ENCODE results near the gene MAPT. TPM values are rescaled to one million over a fixed set of nuclear protein-coding genes. Genes with fewer than 3 reads are reported as not detected.

Gene MAPT
- total RNA-seq (2014; rRNA removed; shearing (Covaris generic)) = 0.08 and 0.44 TPM in 2 replicates

DNA sequence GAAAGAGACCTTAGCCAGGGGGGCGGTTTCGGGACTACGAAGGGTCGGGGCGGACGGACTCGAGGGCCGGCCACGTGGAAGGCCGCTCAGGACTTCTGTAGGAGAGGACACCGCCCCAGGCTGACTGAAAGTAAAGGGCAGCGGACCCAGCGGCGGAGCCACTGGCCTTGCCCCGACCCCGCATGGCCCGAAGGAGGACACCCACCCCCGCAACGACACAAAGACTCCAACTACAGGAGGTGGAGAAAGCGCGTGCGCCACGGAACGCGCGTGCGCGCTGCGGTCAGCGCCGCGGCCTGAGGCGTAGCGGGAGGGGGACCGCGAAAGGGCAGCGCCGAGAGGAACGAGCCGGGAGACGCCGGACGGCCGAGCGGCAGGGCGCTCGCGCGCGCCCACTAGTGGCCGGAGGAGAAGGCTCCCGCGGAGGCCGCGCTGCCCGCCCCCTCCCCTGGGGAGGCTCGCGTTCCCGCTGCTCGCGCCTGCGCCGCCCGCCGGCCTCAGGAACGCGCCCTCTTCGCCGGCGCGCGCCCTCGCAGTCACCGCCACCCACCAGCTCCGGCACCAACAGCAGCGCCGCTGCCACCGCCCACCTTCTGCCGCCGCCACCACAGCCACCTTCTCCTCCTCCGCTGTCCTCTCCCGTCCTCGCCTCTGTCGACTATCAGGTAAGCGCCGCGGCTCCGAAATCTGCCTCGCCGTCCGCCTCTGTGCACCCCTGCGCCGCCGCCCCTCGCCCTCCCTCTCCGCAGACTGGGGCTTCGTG lies at the start of gene MAPT:
Gene MAPT, plus strand, starts transcription at position 533 of the 763 bp plus-strand sequence. CDS start 67,784 bp downstream, outside the sequence.
- peak; percentile 85 for DNase-seq (ENCODE audit: low spot score)

DNA sequence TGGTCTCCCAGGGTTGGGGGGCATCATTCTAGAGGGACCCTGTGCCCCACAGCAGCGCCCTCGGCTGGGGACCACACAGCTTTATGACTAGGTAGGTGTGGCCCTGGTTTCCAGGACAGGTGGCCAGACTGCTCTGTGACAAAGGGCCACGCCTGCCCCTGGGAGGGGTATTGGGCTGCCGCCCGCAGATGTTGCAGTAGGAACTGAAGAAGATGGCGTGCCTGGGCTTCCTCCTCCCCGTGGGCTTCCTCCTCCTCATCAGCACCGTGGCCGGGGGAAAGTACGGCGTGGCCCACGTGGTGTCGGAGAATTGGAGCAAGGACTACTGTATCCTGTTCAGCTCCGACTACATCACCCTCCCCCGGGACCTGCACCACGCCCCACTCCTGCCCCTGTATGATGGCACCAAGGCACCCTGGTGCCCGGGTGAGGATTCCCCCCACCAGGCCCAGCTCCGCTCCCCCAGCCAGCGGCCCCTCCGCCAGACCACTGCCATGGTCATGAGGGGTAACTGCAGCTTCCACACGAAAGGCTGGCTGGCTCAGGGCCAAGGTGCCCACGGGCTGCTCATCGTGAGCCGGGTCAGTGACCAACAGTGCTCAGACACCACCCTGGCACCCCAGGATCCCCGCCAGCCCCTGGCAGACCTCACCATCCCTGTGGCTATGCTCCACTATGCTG lies 49.5 kb upstream of the MAPT start, which contains the start of gene SPPL2C:
Gene SPPL2C, plus strand, starts transcription at position 187 of the 681 bp plus-strand sequence. Its CDS starts 26 bp downstream, at position 213.
- DNase-seq (ENCODE audit: low spot score) = no peak

DNA sequence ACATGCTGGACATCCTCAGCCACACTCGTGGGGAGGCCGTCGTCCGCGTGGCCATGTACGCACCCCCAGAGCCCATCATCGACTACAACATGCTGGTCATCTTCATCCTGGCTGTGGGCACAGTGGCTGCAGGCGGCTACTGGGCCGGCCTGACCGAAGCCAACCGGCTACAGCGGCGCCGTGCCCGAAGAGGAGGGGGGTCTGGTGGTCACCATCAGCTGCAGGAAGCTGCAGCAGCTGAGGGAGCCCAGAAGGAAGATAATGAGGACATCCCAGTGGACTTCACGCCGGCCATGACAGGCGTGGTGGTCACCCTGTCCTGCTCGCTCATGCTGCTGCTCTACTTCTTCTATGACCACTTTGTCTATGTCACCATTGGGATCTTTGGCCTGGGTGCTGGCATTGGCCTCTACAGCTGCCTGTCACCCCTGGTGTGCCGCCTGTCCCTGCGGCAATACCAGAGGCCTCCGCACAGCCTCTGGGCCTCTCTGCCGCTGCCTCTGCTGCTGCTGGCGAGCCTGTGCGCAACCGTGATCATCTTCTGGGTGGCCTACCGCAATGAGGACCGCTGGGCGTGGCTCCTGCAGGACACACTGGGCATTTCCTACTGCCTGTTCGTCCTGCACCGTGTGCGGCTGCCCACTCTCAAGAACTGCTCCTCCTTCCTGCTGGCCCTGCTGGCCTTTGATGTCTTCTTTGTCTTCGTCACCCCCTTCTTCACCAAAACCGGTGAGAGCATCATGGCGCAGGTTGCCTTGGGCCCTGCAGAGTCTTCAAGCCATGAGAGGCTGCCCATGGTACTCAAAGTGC lies 48.8 kb upstream of the MAPT start:
- DNase-seq (ENCODE audit: low spot score) = no peak

DNA sequence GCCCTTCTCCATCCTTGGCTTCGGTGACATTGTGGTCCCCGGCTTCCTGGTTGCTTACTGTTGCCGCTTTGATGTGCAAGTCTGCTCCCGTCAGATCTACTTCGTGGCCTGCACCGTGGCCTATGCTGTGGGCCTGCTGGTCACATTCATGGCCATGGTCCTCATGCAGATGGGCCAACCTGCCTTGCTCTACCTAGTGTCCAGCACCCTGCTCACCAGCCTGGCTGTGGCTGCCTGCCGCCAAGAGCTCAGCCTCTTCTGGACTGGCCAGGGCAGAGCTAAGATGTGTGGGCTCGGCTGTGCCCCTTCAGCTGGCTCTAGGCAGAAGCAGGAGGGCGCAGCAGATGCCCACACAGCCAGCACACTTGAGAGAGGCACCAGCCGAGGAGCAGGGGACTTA lies 48.1 kb upstream of the MAPT start:
- no peak for DNase-seq (ENCODE audit: low spot score)

DNA sequence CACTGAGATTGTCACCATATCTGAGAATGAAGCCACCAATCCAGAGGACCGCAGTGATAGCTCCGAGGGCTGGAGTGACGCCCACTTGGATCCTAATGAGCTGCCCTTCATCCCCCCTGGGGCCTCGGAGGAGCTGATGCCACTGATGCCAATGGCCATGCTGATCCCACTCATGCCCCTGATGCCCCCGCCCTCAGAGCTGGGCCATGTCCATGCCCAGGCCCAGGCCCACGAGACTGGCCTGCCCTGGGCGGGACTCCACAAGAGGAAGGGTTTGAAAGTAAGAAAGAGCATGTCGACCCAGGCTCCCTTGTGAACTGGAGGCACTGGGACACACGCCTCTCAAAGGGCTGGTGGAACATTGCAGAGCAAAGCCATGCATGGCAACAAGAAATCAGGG lies 47.7 kb upstream of the MAPT start:
- no peak for DNase-seq (ENCODE audit: low spot score)

DNA sequence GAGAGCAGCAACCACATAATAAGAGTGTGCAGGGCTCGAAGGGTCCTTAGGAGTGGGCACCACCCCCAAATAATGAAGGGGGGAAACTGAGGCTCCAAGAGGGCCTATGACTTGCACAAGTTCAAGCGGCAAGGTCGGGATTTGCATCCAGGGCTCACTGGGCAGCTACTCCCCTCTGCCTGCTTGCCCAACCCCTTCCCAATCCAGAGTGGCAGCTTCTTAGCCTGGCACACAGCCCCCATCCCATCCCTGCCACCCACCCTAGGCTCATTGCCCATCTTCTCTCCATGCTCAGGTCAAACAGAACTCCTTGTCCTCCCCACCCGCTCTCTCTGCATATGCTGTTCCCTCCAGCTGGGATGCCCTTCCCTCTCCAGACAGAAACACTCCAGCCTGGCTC lies 47.3 kb upstream of the MAPT start:
- no peak for DNase-seq (ENCODE audit: low spot score)

DNA sequence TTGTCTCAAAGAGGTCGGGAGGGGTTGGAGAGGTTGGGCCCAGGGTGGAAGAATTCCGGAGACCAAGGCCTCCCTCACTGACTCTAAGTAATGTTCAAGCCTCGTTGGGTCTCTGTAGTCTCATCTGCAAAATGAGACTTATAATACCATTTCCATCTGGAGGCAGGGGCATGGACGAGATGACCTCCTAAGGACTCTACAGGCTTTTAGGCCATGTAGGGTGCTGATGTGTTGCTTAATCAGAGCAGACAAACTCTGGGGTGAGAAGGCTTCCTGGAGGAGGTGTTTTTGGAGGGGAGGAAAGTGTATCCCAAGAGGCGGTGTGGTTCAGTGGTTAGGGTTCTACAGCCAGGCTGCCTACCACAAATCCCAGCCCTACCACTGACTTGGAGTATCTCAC lies 46.6 kb upstream of the MAPT start:
- DNase-seq (ENCODE audit: low spot score) = no peak

DNA sequence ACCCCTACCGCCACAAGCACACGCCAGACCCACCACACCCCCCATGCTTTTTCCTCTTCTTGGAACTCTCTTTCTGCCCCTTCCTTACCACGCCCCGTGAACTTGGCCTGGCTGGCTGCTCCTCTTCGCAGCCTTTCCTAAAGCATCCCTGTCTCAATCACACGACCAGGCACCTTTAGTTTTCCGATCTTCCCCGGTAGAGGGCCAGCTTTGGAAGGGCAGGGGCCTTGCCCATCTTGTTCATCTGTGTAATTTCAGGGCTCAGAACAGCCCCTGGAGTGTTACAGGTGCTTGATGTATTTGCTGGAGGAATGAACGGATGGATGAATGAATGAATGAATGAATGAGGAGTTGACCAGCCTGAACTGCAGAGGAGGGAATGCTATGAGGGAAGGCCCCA lies 45.9 kb upstream of the MAPT start:
- no peak for DNase-seq (ENCODE audit: low spot score)

DNA sequence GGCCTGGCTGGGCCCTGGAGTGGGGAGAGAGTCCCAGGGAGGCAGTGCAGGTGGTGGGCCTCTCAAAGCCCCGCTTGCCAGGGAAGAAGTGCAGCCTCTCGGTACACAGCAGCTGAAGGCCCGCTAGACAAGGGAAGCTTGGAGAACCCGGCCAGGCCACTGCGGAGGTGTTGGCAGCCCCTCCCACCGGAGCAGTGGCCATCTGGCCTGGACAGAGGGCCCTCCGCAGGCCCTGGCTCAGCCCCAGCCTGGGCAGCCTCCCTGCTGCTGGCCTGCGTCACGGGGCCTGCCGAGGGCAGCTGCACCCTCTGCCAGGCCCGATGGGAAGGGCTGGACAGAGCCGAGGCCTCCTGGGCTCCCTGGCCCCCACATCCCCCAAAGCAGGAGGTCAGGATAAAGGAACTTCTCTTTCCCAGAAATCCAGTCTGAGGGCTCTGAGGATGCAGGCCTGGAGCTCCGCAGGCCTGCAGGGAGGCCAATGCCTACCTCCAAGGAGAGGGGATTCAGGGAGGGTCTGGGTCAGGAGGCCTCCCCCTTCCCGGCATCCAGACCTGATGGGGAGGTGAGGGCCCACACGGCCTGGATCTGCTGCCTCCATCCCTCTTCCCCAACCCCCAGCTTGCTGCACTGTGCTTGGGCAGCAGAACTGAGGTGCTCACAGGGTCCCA lies 45.4 kb upstream of the MAPT start:
- no peak for DNase-seq (ENCODE audit: low spot score)

DNA sequence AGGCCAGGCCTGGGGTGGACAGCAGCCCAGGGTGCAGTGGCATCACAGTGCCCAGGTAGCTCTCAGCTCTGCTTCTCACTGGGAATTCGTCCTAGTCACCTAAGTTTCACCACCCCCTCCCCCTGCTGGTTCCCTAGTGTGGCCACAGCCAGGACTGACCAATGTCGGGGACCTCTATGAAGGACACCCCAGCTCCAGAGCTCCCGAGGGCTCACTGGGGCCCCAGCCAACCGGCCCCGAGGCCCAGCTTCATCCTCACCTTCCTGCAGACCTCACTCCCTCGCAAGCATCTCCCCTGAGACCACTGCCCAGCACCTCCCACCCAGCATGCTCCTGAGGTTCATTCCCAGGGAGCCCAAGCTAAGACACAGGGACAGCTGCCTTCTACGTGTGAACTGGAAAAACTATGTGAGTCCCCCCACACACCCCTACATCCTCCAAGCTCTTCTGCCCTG lies 44.8 kb upstream of the MAPT start:
- DNase-seq (ENCODE audit: low spot score) = no peak

DNA sequence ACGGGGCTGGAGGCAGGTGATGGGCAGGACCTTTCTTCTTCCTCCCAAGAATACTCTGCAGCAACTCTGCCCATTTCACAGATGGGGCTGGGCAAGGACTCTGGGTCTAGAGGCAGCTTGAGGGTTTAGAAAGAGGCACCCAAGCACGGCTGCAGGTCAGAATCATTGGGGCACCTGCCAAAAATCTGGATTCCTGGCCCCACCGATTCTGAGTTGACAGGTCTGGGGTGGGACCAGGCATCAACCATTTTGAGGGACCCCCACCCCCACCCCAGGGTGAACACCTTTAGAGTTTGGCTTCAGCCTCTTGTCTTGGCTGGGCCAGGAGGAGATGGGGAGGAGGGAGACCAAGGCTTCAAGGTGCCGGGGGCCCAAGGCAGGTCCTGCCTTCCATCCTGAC lies 44.3 kb upstream of the MAPT start:
- DNase-seq (ENCODE audit: low spot score) = no peak

DNA sequence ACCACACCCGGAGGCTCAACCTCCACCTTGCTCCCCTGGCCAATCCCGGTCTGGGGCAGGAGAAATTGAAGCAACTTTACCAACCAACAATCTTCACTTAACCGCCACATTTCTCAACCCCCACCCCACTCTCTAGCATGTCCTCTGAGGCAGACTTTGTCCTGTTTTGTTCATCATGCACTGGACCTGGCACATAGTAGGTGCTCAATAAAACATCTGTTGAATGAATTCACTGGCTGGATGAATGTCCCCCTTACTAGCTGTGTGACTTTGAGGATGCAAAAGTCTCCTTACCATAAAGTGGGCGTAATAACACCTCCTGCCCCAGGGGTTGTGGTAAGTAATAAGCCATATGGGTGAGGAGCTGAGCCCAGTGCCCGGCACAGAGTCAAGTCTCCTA lies 43.9 kb upstream of the MAPT start:
- no peak for DNase-seq (ENCODE audit: low spot score)

DNA sequence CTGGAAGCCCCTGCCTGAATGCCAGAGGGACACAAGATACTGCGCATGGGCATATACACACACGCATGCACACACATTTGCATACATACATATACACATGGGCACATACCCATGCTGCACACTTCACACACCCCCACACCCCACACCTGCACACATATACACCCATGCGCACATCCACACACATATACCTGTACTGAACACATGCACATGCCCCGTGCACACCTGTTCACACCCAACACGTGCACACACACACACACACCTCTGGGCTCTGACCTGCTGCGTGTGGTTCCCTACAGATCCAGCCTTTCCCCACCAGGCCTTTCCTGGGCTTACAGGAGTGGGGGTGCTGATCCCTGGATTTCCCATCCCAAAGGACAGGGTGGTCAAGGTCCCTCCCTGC lies 43.3 kb upstream of the MAPT start:
- no peak for DNase-seq (ENCODE audit: low spot score)

DNA sequence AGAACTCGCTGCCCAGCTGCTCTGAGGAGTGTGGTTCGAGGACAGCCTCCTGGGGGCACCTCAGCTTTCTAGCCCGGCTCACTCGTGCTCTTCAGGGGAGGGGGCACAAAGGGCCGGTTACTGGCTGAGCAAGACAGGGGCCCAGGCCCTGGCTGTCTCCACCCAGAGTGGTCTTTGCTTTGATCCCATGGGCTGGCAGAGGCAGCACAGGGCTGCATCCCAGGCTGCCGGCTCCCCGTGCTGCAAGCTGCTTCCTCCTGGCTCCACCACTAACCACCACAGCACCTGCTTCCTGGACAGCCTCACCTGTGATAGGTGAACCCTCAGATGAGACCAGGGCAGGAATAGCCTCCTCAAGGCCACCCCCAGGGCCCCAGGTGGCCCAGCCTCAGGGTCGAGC lies 42.9 kb upstream of the MAPT start:
- DNase-seq (ENCODE audit: low spot score) = no peak

DNA sequence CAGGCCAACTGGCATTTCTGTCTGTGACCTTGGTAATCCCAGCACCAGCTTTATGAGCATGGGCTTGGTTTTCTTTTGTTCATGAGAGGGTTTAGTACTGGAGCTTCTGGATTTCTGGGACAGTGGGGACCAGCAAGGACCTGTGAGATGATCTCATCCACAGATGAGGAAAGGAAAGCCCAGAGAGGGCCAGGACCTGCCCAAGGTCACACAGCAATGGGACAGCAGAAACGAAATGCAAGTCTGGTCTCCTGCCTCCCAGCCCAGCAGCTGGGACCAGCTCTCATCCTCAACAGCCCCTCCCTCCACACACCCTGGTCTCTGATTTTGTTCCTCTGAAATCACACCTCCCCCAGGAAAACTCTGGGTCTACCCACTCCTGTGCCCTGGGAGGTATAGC lies 42.5 kb upstream of the MAPT start:
- no peak for DNase-seq (ENCODE audit: low spot score)

DNA sequence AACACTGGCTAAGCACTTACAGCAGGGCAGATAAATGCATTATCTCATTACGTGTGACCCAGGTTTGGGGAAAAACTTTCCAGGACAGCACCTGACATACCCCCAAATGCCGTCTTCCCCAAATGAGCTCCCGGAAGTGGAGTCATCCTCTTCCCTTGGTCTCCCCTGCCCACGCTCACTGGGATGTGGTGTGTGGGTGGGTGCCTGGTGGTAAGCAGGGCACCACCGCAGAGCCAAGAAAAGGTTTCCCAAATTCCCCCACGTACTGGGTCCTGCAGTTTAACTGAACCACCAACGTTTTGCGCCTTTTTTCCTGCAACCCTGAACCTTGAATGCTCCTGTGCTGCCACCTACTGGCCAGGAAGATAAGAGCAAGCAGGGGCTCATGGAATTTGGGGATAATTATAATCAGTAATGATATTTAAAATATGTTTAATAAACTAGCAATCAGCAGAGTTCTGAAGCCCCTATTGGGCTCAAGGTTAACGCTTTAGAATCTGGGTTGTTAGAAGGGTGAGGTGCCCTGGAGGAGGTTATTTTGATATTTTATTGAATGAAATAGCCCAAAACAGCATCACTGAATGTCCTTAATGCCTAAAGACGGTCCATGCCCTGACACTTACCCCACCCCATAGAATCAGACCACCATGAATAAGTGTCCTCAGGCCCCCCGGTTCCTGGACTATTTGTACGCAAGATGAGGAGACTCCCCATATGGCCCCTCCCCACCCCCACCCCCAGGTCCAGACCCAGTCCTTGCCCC lies 41.6 kb upstream of the MAPT start:
- DNase-seq (ENCODE audit: low spot score) = peak; percentile 75

DNA sequence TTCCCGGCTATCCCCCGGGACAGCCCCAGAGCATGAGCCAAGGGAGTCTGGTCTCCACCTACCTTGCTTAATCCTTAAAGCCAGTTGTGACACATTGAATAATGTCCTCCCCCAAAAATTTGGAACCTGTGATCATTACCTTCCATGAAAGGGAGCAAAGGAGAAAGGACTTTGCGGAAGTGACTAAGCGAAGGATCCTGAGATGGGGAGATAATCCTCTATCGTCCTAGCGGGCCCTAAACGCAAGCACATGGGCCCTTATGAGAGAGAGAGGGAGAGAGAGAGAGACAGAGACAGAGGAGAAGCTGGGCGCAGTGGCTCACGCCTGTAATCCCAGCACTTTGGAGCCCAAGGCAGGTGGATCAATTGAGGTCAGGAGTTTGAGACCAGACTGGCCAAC lies 40.1 kb upstream of the MAPT start:
- no peak for DNase-seq (ENCODE audit: low spot score)

DNA sequence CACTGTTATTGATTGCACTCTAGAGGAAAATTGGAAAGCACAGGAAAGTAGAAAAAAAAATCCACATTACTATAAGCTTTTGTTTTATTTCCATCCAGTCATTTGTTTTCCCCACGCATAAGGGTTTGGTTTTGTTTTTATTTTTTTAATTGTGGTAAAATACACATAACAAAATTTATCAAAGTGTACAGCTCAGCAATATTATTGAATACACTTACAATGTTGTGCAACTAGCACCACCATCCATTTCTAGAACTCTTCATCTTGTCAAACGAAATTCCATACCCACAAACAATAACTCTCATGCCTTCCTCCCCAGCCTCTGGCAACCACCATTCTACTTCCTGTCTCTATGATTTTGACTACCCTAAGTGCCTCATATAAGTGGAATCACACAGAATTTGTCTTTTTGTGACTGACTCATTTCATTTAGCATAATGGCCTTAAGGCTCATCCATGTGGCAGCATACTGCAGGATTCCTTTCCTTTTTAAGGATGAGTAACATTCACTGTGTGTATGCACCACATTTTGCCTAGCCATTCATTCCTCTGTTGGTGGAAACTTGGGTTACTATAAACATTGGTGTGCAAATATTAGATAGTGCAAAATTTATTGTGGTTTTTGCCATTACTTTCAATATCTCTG lies 38.5 kb upstream of the MAPT start:
- no peak for DNase-seq (ENCODE audit: low spot score)

DNA sequence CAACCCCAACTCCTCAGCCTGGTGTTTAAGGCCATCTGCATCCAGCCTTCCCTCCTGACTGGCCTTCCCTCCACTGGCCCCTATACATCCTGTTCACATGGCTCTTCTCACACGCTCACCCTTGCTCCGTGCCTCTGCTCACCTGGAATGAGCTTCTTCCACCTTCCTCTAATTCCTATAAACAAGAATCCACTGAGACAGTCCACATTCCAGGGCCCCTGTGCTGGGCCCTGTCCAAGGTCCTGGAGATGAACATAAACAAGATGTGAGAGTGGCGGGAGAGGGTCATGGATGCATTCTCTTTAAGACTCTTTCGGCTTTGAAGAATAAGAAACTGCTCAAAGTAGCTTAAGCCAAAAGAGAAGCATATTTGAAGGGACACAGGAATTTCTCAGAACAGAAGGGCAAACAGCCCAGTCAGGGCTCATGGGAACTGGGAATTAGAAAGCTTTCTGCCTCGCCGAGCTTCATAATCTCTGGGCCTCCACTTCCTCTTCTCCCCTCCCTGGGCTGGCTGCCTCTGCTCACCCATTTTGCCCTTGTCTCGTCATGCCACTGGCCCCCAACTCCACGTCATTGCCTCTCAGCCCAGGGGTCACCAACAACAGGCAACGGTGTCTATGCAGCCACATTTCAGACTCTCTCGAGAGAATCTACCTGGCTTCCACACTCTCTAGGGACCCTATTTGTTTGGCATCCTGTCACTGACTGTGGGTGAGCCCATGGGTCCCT lies 36.2 kb upstream of the MAPT start:
- peak; percentile 49 for DNase-seq (ENCODE audit: low spot score)

DNA sequence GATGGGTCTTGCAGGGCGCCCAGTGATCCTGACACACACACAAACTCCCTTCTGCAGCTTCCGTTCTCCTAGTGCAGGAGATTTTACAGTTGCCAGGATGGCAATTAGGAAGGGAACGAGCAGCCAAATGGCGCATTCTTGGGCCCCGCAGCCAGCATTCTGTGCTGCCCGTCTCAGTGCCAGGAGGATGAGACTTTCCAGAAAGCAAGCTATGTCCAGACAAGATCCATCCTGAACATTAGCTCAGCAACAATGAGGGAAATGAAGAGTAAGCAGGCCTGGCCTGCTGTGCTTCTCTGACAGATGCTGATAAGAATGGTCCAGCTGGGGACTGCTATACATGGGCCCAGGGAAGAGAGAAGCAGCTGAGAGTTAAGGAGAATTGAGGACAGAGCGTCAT lies 33.2 kb upstream of the MAPT start:
- DNase-seq (ENCODE audit: low spot score) = no peak
